Left ventricle myocardium inferior (tissue), 1 donor: ENCODE measurements around the gene RBMS1. TPM values are rescaled to one million over a fixed set of nuclear protein-coding genes. Genes with fewer than 3 reads are reported as not detected.

Experiments used
- DNase-seq: peaks from one replicate; pipeline ENCODE4 v3.0.0-alpha.2; 2020
- H3K27ac ChIP-seq: fragments of 200-600 bp; replicated peaks from 2 replicates; pipeline ENCODE4 v1.8.0; 2021
- H3K27me3 ChIP-seq: fragments of 200-600 bp; 2 replicates; pipeline ENCODE4 v1.8.0; 2021; ENCODE audit warnings: low read depth
- H3K36me3 ChIP-seq: fragments of 200-600 bp; 2 replicates; pipeline ENCODE4 v1.8.0; 2021
- H3K4me1 ChIP-seq: fragments of 200-600 bp; 2 replicates; pipeline ENCODE4 v1.8.0; 2021
- H3K4me3 ChIP-seq: fragments of 200-600 bp; 2 replicates; pipeline ENCODE4 v1.8.0; 2021; ENCODE audit warnings: mild to moderate bottlenecking, moderate library complexity
- H3K9me3 ChIP-seq: fragments of 200-600 bp; replicated peaks from 2 replicates; pipeline ENCODE4 v1.8.0; 2021
- intact Hi-C: fragments of 100-400 bp; cut with micrococcal nuclease; formaldehyde crosslinking; loops from one replicate; pipeline ENCODE4 v1.11.0; 2022
- total RNA-seq: library from RNA; stranded (reverse); fragmentation: NEBNext Ultra II Directional; extraction: Animal tissue kit (Norgen Biotek cat#: 25700); gene quantifications from one replicate; pipeline ENCODE4 v1.2.1, GENCODE V29; 2021
- TF ChIP-seq, protein P1 (sequence below): fragments of 200-600 bp; IDR thresholded peaks from 2 replicates; pipeline ENCODE4 v1.8.0; 2021; ENCODE audit warnings: antibody characterized with exemption, mild to moderate bottlenecking, borderline replicate concordance
- donor health status: DM: no; HTN: yes; CAD: no; lungs with severe emphysema.

RBMS1 gene
- total RNA-seq, 1 donor from 2014 or later, result 56.2 TPM

DNA sequence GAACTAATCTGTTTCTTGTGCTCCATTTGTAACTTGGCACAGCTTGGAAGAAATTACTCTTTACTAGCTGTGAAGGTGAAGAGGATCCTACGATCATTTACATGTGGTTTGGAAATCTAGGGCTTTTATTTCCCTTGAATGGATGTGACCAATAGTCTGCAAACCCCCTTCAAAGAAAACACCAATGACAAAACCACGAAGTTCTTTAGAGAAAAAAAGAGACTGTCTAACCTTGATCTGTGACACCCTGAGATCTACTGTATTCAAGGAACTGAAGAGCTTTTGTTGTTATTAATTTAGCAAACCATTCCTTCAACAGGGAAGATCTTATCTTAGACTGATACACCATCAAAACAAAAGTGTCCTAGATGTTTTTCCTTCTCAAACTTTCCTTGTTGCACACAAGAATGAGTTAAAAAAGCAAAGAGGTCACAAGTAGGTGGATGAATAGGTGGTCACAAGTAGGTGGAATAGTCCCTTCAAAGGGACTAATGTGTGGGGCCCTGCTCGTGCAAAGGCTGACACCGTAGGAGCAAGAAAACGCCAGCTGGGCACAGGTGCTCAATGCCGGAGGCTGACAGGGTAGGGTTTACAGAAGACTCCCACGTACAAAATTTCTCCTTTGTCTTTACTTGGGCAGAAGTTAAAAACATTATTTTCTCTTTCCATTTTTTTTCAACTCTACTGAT is 197.9 kb downstream of the RBMS1 start:
- Histone ChIP-seq H3K27me3 (no peaks in the 10 kb centered on the region), H3K4me3 (no peak overlapping the region), H3K9me3 (no peaks in the 10 kb centered on the region), H3K4me1 (peaks cover 97% of the 10 kb centered on the region), H3K27ac (no peak overlapping the region), H3K36me3 (peaks cover 48% of the 10 kb centered on the region)
- TF ChIP-seq, protein P1, sequence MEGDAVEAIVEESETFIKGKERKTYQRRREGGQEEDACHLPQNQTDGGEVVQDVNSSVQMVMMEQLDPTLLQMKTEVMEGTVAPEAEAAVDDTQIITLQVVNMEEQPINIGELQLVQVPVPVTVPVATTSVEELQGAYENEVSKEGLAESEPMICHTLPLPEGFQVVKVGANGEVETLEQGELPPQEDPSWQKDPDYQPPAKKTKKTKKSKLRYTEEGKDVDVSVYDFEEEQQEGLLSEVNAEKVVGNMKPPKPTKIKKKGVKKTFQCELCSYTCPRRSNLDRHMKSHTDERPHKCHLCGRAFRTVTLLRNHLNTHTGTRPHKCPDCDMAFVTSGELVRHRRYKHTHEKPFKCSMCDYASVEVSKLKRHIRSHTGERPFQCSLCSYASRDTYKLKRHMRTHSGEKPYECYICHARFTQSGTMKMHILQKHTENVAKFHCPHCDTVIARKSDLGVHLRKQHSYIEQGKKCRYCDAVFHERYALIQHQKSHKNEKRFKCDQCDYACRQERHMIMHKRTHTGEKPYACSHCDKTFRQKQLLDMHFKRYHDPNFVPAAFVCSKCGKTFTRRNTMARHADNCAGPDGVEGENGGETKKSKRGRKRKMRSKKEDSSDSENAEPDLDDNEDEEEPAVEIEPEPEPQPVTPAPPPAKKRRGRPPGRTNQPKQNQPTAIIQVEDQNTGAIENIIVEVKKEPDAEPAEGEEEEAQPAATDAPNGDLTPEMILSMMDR, result no peak
- DNase-seq, result no peak
- intact Hi-C loops, result no loop called here

DNA sequence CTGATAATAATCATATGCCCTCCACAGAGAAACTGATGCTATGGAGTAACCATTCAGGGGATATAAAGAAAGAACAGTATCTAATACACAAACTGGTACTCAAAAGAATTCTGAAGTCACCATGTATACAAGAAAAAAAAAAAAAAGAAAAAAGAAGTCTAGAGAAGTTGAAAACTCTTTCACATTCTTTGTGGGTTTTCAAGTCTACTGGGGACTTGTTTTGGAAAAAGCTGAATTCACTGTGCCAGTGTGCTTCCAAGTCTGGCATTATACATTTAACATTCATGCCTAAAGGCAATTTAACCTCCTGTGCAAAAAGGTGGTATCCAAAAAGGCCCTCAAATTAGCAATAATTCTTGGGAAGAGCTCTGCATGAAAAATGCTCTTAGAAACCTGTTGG is 198.7 kb downstream of the RBMS1 start:
- H3K4me1 ChIP-seq, result peaks cover 98% of the 10 kb centered on the region
- H3K36me3 ChIP-seq, result peaks cover 42% of the 10 kb centered on the region
- TF ChIP-seq, protein P1, result no peak
- peak overlapping the region; percentile 68 for H3K27ac ChIP-seq
- DNase-seq, result no peak
- H3K9me3 ChIP-seq, result no peaks in the 10 kb centered on the region
- no peak overlapping the region for H3K4me3 ChIP-seq
- intact Hi-C loops, result no loop called here
- H3K27me3 ChIP-seq, result no peaks in the 10 kb centered on the region

DNA sequence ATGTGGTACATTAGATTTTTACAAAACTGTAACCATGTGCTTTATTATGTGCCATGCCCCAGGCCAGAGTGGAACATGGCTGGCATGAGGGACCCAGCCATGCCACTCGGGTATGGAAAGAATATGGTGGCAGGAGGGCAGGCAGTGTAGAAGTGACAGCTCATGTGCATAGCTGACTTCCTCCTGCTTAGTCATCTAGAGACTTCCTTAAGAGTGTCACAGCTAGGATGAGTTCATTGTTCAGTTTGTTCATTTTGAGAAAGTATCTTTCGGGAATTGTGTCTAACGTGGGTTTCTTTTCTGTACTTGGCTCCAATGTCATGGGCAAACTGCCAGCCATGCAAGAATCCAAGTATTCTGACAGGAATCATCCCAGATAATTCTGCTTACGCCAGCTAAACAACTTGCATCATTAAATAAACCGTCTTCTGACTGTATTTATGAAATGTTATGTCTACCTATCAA is 199.2 kb downstream of the RBMS1 start:
- Histone ChIP-seq H3K27ac (peak overlapping the region; percentile 68), H3K4me1 (peaks cover 98% of the 10 kb centered on the region), H3K4me3 (no peak overlapping the region), H3K36me3 (peaks cover 37% of the 10 kb centered on the region), H3K27me3 (no peaks in the 10 kb centered on the region), H3K9me3 (no peaks in the 10 kb centered on the region)
- intact Hi-C loops, result no loop called here
- peak; percentile 57 for DNase-seq
- TF ChIP-seq, protein P1, result no peak

DNA sequence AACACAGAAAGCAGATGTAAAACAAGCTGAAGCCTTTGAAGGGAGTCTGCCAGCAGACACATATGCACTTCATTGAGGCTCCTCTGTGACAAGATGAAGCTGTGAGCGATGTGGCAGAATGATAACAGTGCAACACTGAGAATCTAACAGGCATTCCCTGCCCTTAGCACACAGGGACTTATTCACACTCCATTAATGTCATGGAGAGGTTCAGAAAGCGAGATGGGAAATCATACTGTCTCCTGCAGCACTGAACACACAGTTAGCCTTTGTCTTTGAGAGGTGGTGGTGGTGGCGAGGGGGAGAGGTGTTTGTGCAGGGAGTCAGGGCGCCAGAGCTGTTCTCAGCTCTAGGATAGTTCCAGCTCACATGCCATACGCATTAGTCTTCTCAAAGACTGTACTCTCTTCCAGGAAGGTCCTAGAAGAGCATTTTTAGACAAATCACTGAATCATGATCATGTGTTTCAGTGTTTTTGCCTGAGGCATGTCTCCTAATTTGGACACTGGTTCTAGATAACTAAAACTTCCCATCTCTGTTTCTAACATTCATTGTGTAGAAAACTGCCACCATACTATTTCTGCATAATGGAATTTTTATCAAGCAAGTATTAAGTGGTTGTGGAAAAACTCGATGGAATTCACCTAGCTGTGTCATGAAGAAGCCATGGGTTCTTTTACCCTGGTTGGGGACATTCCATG is 200.1 kb downstream of the RBMS1 start:
- Histone ChIP-seq H3K9me3 (no peaks in the 10 kb centered on the region), H3K27me3 (no peaks in the 10 kb centered on the region), H3K36me3 (peaks cover 31% of the 10 kb centered on the region), H3K4me3 (no peak overlapping the region), H3K4me1 (peaks cover 98% of the 10 kb centered on the region), H3K27ac (peak overlapping the region; percentile 68)
- intact Hi-C loops, result no loop called here
- TF ChIP-seq, protein P1, result no peak
- DNase-seq, result no peak

DNA sequence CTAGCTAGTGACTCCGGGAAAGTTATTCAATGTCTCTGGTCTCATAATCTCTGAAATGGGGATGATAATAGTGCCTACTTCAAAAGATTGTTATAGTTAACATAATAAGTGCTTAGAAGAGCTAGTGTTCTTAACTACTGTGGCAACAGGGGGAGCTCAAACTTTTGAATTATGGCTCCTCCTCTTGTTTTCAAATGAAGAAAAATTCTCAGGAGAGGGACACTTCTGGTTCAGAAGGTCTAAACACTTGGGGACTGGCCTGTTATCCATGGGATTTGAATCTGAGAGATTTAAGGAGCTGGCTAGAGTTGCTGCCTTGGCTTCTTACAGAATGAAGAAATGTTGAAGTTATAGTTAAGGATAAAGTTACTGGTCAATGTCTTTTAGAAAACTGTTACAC is 201.4 kb downstream of the RBMS1 start:
- TF ChIP-seq, protein P1, result peak; percentile 27
- H3K4me3 ChIP-seq, result no peak overlapping the region
- no peak for DNase-seq
- no peaks in the 10 kb centered on the region for H3K27me3 ChIP-seq
- H3K9me3 ChIP-seq, result no peaks in the 10 kb centered on the region
- H3K36me3 ChIP-seq, result peaks cover 18% of the 10 kb centered on the region
- H3K4me1 ChIP-seq, result peaks cover 99% of the 10 kb centered on the region
- H3K27ac ChIP-seq, result peak overlapping the region; percentile 68
- intact Hi-C loops, result no loop called here
